Ovary (tissue), 9 donors: Measurements from ENCODE around the gene BRAT1. TPM values are rescaled to one million over a fixed set of nuclear protein-coding genes. Genes with fewer than 3 reads are reported as not detected.

Experiments
- DNase-seq, 5 donors: peaks; one replicate each; pipeline ENCODE4 v3.0.0-alpha.2; 2019 to 2020
- H3K27ac ChIP-seq, 2 donors: fragments of 200-600 bp; one replicate each; pipeline versions ENCODE4 v1.5.1 to v1.8.0; 2019 to 2022
- H3K27me3 ChIP-seq: fragments of 200-600 bp; one replicate; pipeline ENCODE4 v1.8.0; 2022
- H3K36me3 ChIP-seq: fragments of 200-600 bp; sonication (generic); one replicate; pipeline ENCODE4 v1.5.1; 2019
- H3K4me1 ChIP-seq: one replicate; pipeline ENCODE4 v1.8.1; 2013; ENCODE audit warnings: mild to moderate bottlenecking, moderate library complexity; ENCODE audit not compliant: insufficient read depth
- H3K4me3 ChIP-seq: fragments of 200-600 bp; sonication (generic); one replicate; pipeline ENCODE4 v1.5.1; 2017
- H3K9me3 ChIP-seq, 2 donors: fragments of 200-600 bp in 1 of 2; sonication (generic) in 1 of 2; one replicate each; pipeline versions ENCODE4 v1.5.1 to v1.8.1; 2013 to 2019; ENCODE audit warnings: mild to moderate bottlenecking in 1 of 2, moderate library complexity in 1 of 2
- EP300 ChIP-seq: sonication (generic); formaldehyde crosslinking; IDR thresholded peaks from one replicate; pipeline ENCODE4 v1.6.1; 2017; ENCODE audit warnings: antibody characterized with exemption
- POLR2A ChIP-seq: fragments of 450-650 bp; IDR thresholded peaks from one replicate; pipeline ENCODE4 v1.6.1; 2017; ENCODE audit warnings: antibody characterized with exemption, mild to moderate bottlenecking, moderate library complexity
- WGBS, 3 donors: extraction: QIAGEN DNeasy Blood & Tissue Kit in 1 of 3; methylation state at CpG; one replicate each; pipeline versions ENCODE4 v1.1.5 to v1.1.7; 2013 to 2017; 5-methylcytosine and 5-hydroxymethylcytosine counted together
- intact Hi-C, 4 donors: fragments of 100-400 bp; cut with DNase I; formaldehyde crosslinking; loops; one replicate each; pipeline versions ENCODE4 v1.11.0 to v1.15.1; 2022 to 2023
- polyA plus RNA-seq, 2 donors: library from polyadenylated mRNA; stranded (reverse); fragments of 200-250 nt in 1 of 2; fragments of 350-450 nt in 1 of 2; fragmentation: Illumina TruSeq in 1 of 2; extraction: RNeasy Lipid Tissue Mini Kit (QIAGEN cat#74804) in 1 of 2; gene quantifications; one replicate each; pipeline ENCODE4 v1.2.3, GENCODE V29; 2013 to 2014
- total RNA-seq, 7 donors: library from RNA; depleted of rRNA in 2 of 7; stranded (reverse); fragments of >200 nt in 2 of 7; fragmentation: NEBNext Ultra II Directional in 3 of 7; extraction: Animal tissue kit (Norgen Biotek cat#: 25700) in 3 of 7; gene quantifications; one replicate each; pipeline versions ENCODE4 v1.1.0 to v1.2.4, GENCODE V29; 2016 to 2023
- TF ChIP-seq, protein P1 (sequence below), 3 donors: fragments of 450-650 bp in 2 of 3; fragments of 200-600 bp in 1 of 3; IDR thresholded peaks; one replicate each; pipeline versions ENCODE4 v1.5.1 to v1.8.0; 2016 to 2022; ENCODE audit warnings: antibody characterized with exemption in 3 of 3, mild to moderate bottlenecking in 1 of 3
- donor health status: DM: no; HTN: no; CAD: no; lungs with moderate emphysema.
- donor health status: DM: no; HTN: no; CAD: no.
- donor health status: Bipolar disorder and iron deficiency.
- donor health status: DM: yes; HTN: yes; CAD: no.
- donor health status: DM: no; HTN: no; CAD: no.
- donor health status: DM: yes; HTN: yes; CAD: no.

Gene BRAT1
- total and polyA plus RNA-seq, 9 donors: 1.3 to 39.1 (median 30.2) TPM

DNA sequence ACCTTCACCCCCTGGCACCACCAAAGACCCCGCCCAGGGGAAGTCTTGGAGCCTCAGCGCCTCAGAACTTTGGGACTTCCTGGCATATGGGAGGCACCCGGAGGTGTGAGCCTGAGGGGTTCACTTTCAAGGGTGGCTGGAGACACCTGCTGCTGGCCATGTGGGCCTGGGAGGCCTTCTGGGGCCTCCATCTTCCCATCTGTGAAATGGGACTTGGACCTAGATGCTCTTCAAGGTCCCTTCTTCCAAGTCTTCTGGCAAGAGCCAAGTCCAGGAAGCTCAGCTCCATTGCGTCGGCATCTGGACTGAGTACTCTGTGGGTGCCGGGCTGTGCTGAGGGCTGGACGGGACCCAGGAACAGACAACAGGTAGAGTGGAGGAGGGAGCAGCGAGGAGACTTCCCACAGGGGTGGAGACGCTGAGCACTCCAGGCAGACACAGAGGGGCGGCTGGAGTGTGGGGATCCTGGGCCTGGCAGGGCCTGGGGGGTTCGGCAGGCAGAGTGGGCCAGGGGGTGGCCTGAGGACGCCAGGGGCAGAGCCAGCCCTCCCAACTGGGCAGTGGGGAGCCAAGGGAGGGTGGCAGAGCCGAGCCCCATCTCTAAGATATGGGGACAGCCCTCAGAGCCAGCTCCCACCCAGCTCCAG lies 45.1 kb downstream of the BRAT1 start:
- H3K9me3 ChIP-seq: no peaks in the 10 kb centered on the region
- H3K27ac ChIP-seq: no peak overlapping the region
- TF ChIP-seq, protein P1, sequence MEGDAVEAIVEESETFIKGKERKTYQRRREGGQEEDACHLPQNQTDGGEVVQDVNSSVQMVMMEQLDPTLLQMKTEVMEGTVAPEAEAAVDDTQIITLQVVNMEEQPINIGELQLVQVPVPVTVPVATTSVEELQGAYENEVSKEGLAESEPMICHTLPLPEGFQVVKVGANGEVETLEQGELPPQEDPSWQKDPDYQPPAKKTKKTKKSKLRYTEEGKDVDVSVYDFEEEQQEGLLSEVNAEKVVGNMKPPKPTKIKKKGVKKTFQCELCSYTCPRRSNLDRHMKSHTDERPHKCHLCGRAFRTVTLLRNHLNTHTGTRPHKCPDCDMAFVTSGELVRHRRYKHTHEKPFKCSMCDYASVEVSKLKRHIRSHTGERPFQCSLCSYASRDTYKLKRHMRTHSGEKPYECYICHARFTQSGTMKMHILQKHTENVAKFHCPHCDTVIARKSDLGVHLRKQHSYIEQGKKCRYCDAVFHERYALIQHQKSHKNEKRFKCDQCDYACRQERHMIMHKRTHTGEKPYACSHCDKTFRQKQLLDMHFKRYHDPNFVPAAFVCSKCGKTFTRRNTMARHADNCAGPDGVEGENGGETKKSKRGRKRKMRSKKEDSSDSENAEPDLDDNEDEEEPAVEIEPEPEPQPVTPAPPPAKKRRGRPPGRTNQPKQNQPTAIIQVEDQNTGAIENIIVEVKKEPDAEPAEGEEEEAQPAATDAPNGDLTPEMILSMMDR (IDR thresholded peaks at IDR 0.05): no peak
- no peak for TF ChIP-seq EP300
- no peak for DNase-seq
- no peak overlapping the region for H3K4me3 ChIP-seq
- H3K4me1 ChIP-seq: no peaks in the 10 kb centered on the region
- WGBS, 3 donors: 91 to 97% (median 94%) methylated on average over 13 of the region's 13 CpGs
- H3K27me3 ChIP-seq: no peaks in the 10 kb centered on the region
- intact Hi-C loops: no loop called here
- no peaks in the 10 kb centered on the region for H3K36me3 ChIP-seq

DNA sequence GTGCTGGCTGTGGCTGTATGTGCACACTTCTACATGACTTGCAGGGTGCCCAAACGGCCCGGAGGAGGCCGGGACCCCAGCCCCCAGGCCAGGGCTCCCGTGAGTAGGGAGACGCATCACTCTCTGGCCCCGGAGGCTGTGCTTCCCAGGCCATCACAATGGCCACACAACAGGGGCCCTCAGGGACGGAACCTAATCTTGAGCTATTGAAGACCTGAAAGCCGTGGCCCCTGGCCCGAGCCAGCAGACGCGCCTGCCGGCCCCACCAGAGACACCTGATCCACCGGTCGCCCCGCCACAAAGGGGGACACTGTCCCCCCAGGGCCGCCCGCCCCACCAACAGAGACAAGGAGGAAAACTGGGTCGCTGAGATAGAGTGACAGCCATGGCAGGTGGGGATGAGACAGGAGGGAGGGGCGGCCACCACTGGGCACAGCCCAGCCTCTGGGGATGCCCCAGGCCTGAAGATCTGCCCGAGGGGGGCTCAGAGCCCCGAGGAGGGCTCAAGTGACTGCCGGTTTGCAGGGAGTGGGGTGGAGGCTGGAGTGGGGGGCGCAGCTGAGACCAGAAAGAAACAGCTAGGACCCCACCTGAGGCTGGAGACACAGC lies 45.9 kb downstream of the BRAT1 start:
- intact Hi-C loops: no loop called here
- Histone ChIP-seq H3K4me3 (no peak overlapping the region), H3K27ac (no peak overlapping the region)

DNA sequence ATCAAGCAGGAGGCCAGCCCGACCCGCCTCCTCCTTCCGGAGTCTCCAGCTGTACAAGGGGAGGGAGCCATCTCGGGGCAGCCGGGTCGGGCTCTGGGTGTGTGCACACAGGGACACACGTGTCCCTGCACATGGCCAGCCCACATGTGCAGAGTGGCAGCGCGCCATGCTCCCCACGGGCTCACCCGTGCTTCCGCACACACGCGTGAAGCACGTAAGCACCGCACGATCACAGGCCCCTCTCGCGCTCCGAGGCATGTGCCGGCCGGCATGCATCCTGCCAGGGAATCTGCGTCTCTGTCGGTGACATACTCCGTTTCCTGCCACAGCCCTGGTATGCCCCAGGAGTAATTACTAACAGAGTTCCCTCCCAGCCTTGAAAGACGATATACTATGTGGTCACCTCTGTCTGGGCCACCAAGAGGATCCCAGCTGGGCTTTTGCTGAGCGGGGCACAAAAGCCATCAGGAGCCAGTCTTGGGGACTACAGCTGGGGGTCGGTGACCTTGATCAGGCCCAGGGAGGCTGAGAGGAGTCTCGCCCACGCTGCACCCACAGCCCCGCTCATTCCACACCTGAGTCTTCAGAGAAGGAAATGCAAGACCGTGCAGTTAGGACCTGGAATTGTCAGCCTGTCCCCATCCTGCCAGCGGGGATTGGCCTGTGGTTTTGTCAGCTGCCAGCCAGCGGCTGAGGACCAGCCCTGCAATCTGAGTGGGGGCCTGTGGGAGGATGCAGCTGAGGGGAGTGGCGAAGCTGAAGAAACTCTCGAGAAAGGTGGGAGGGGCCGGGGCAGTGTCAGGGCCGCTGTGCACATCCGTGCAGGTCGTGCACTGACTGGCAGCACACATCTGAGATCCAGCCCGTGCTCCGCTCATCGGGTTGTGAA lies 46.8 kb downstream of the BRAT1 start:
- Histone ChIP-seq H3K27ac (no peak overlapping the region), H3K9me3 (no peaks in the 10 kb centered on the region), H3K4me1 (no peaks in the 10 kb centered on the region), H3K36me3 (no peaks in the 10 kb centered on the region), H3K27me3 (no peaks in the 10 kb centered on the region), H3K4me3 (no peak overlapping the region)
- TF ChIP-seq EP300: no peak
- 45 to 58% (median 45%) methylated on average over 26 to 43 of the region's 43 CpGs for WGBS, 3 donors
- no peak for DNase-seq
- intact Hi-C loops: no loop called here

More for the DNA sequence above, 45.9 kb downstream of the BRAT1 start:
- no peaks in the 10 kb centered on the region for H3K27me3 ChIP-seq
- H3K9me3 ChIP-seq: no peaks in the 10 kb centered on the region
- H3K4me1 ChIP-seq: no peaks in the 10 kb centered on the region
- TF ChIP-seq EP300: no peak
- 75 to 81% (median 79%) methylated on average over 20 to 23 of the region's 23 CpGs for WGBS, 3 donors
- DNase-seq: no peak
- no peaks in the 10 kb centered on the region for H3K36me3 ChIP-seq

DNA sequence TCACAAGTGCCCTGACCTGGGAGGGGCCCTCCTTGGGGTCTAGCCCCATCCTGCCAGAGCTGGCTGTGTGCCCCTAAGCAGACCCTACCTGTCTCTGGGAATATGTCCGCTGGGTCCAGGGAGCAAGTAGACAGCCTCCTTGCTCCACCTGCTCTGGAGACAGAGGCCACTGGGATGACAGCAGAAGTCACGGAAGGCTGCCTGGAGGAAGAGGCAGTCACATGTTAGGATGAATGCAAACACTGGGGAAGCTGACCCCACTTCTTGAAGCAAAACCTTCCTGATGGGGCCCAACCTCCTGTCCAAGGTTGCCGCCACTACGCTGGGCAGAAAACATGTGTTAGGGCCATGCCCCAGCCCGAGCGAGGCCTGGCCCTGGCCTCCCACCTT lies 47.4 kb downstream of the BRAT1 start:
- no peak for DNase-seq
- Histone ChIP-seq H3K4me3 (no peak overlapping the region), H3K36me3 (no peaks in the 10 kb centered on the region), H3K4me1 (no peaks in the 10 kb centered on the region), H3K27me3 (no peaks in the 10 kb centered on the region), H3K27ac (no peak overlapping the region), H3K9me3 (no peaks in the 10 kb centered on the region)
- intact Hi-C loops: no loop called here
- TF ChIP-seq EP300 (no peak), POLR2A (no peak)
- TF ChIP-seq, protein P1 (IDR thresholded peaks at IDR 0.05): no peak
- WGBS, 3 donors: 69 to 77% (median 75%) methylated on average over 6 of the region's 6 CpGs

DNA sequence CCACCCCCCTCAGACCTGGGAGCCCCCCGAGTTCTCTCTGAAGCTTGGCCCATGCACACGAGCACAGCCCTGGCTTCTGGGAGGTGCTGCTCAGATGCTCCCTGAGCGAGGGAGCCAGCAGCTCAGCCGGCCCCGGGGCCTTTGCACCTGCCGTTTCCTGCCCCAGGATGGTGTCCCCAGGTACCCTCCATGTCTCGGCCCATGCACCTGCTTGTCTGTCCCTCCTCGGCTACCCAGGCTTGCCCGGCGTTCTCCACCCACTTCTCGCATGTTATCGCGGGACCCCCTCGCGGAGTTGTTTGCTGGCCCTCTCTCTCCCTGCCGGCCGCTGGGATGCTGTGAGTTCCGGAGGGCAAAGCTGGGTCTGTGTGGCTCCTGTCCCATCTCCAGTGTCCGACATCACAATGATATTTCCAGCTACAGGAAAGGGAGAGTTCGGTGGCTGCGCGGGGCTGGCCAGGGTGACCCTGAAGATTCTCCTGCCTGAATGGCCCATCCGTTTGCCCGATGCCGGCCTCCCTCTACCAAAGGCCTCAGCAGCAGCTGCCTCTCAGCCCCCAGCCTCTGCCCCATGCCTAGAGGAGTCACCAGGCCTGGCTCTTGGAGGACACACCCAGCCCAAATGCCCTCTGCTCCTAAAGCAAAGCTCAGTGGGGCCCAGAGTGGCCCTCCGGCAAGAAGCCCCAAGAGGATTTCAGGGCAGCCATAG lies 48.0 kb downstream of the BRAT1 start:
- no peak overlapping the region for H3K27ac ChIP-seq
- intact Hi-C loops: no loop called here
- TF ChIP-seq EP300: no peak
- TF ChIP-seq POLR2A: no peak
- TF ChIP-seq, protein P1 (IDR thresholded peaks at IDR 0.05): no peak
- no peak overlapping the region for H3K4me3 ChIP-seq
- H3K9me3 ChIP-seq: no peaks in the 10 kb centered on the region
- DNase-seq: no peak
- H3K36me3 ChIP-seq: no peaks in the 10 kb centered on the region
- H3K27me3 ChIP-seq: no peaks in the 10 kb centered on the region
- WGBS, 3 donors: 87 to 89% (median 87%) methylated on average over 22 to 26 of the region's 26 CpGs
- H3K4me1 ChIP-seq: no peaks in the 10 kb centered on the region
